Testis (tissue), 3 donors: Measurements from ENCODE around the gene NPAS3. TPM values are rescaled to one million over a fixed set of nuclear protein-coding genes. Genes with fewer than 3 reads are reported as not detected.

Experiments
- DNase-seq: peaks from one replicate; pipeline ENCODE4 v3.0.0-alpha.2; 2019
- H3K27ac ChIP-seq, 2 donors: fragments of 200-600 bp; sonication (generic); one replicate each; pipeline ENCODE4 v1.5.1; 2019
- H3K27me3 ChIP-seq: fragments of 200-600 bp; sonication (generic); one replicate; pipeline ENCODE4 v1.5.1; 2019
- H3K36me3 ChIP-seq: fragments of 200-600 bp; sonication (generic); one replicate; pipeline ENCODE4 v1.5.1; 2017; ENCODE audit warnings: low read depth; ENCODE audit errors: missing control alignments
- H3K4me1 ChIP-seq: fragments of 200-600 bp; sonication (generic); one replicate; pipeline ENCODE4 v1.5.1; 2019
- H3K4me3 ChIP-seq, 2 donors: fragments of 200-600 bp; sonication (generic); one replicate each; pipeline ENCODE4 v1.5.1; 2017 to 2019
- H3K9me3 ChIP-seq: fragments of 200-600 bp; sonication (generic); one replicate; pipeline ENCODE4 v1.5.1; 2017
- POLR2A ChIP-seq: fragments of 450-650 bp; IDR thresholded peaks from one replicate; pipeline ENCODE4 v1.6.1; 2017; ENCODE audit warnings: antibody characterized with exemption, mild to moderate bottlenecking, moderate library complexity
- WGBS, 2 donors: methylation state at CpG; one replicate each; pipeline ENCODE4 v1.1.5; 2018; 5-methylcytosine and 5-hydroxymethylcytosine counted together
- intact Hi-C: fragments of 100-400 bp; cut with DNase I; formaldehyde crosslinking; loops from one replicate; pipeline ENCODE4 v1.15.1; 2023; ENCODE audit warnings: low total_unique reads
- polyA plus RNA-seq: library from polyadenylated mRNA; stranded (reverse); fragments of 350-450 nt; fragmentation: Illumina TruSeq; extraction: RNeasy Lipid Tissue Mini Kit (QIAGEN cat#74804); gene quantifications from one replicate; pipeline ENCODE4 v1.2.3, GENCODE V29; 2014; ENCODE audit warnings: low read depth, low replicate concordance; ENCODE audit not compliant: insufficient read depth
- total RNA-seq, 2 donors: library from RNA; depleted of rRNA; stranded (reverse); fragments of >200 nt; gene quantifications; one replicate each; pipeline ENCODE4 v1.2.3, GENCODE V29; 2016
- TF ChIP-seq, protein P1 (sequence below), 3 experiments: fragments of 450-650 bp in 2 of 3; fragments of 200-600 bp in 1 of 3; sonication (generic) in 1 of 3; IDR thresholded peaks; one replicate each; pipeline ENCODE4 v1.5.1; 2016 to 2019; ENCODE audit warnings: antibody characterized with exemption in 3 of 3, mild to moderate bottlenecking in 2 of 3, moderate library complexity in 1 of 3

Gene NPAS3
- total and polyA plus RNA-seq, 3 donors from 2014 or later = 1.1 to 3.7 (median 1.8) TPM

DNA sequence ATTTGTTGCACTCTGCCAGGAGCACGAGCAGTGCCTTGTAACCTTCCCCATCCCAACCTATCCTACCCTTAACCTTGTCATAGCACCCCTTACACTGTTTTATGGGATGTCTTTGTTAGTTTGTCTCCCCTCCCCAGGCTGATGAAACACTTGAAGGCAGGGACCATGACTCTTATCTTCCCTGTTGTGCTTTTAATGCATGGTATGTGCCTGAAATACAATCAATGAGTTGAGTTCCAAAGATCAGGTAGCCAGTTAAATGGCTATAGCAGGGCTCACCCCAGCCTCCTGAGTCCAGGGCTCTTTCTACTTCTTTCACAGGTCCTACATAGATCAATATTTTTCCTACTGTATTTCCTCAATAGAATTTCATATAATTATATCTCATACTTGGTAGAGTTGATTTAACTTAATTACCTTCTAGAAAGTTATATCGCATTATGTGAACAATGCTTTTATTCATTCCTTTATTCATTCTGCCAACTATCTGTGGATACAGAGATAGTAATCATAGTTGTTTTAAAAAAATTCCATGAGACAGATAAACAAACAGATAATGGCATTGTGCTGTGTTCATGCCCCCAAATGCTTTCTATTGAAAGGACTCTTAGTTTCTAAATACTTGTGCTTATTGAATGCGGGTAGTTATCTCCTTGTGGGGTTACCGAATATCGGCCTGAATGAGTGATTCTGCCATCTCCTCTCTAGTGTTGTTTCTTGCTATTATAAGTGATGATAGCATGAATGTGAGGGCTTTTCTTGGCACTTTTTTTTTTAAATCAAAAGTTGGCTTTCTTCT lies 347.4 kb downstream of the NPAS3 start:
- Histone ChIP-seq H3K27me3 (no peaks in the 10 kb centered on the region), H3K4me3 (no peak overlapping the region), H3K36me3 (no peaks in the 10 kb centered on the region), H3K9me3 (no peaks in the 10 kb centered on the region), H3K4me1 (no peaks in the 10 kb centered on the region), H3K27ac (no peak overlapping the region)
- DNase-seq = no peak
- 93 to 98% methylated on average over 5 of the region's 5 CpGs for WGBS, 2 donors
- intact Hi-C loops = no loop called here
- no peak for TF ChIP-seq POLR2A
- TF ChIP-seq, protein P1, sequence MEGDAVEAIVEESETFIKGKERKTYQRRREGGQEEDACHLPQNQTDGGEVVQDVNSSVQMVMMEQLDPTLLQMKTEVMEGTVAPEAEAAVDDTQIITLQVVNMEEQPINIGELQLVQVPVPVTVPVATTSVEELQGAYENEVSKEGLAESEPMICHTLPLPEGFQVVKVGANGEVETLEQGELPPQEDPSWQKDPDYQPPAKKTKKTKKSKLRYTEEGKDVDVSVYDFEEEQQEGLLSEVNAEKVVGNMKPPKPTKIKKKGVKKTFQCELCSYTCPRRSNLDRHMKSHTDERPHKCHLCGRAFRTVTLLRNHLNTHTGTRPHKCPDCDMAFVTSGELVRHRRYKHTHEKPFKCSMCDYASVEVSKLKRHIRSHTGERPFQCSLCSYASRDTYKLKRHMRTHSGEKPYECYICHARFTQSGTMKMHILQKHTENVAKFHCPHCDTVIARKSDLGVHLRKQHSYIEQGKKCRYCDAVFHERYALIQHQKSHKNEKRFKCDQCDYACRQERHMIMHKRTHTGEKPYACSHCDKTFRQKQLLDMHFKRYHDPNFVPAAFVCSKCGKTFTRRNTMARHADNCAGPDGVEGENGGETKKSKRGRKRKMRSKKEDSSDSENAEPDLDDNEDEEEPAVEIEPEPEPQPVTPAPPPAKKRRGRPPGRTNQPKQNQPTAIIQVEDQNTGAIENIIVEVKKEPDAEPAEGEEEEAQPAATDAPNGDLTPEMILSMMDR (IDR thresholded peaks at IDR 0.05) = no peak

DNA sequence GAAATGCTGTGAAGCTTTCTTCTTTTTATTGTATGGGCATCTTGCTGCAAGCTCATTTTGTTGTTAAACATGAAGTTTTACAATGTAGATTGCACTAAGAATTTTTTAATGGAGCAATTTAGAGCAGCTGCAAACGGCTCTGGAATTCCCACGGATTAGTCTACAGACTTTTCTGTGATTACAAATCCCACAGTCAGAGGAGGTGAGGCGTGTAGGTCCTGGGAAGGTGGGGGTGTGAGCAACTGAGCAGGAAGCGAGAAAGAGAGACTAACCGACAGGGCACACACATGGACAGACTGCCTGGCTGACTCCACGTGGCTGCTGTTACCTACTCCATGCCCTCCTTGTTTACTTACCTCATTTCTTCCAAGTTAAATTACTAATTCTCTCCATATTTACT lies 348.5 kb downstream of the NPAS3 start:
- H3K27me3 ChIP-seq = no peaks in the 10 kb centered on the region
- intact Hi-C loops = no loop called here

DNA sequence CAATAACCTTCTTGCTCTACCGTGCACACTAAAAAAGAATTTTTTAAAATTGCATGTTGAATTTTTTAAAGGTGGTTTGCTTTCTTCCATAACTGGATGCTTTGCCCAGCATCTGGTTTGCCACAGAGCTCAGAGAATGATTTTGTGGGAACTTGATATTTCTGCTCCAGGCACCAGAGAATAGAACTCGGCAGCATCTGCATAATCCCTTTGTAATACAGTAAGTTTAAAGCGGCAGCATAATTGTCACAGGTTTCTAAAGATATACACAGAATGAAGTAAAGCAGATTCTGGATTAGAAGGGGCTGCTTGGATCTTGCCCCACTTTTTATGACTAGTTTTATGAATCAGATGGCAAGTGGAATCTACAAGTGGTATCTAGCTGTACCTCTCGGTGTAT lies 352.0 kb downstream of the NPAS3 start:
- Histone ChIP-seq H3K4me3 (no peak overlapping the region), H3K36me3 (no peaks in the 10 kb centered on the region), H3K9me3 (no peaks in the 10 kb centered on the region), H3K4me1 (no peaks in the 10 kb centered on the region), H3K27me3 (no peaks in the 10 kb centered on the region), H3K27ac (no peak overlapping the region)
- TF ChIP-seq POLR2A = no peak
- TF ChIP-seq, protein P1 (IDR thresholded peaks at IDR 0.05) = no peak
- no peak for DNase-seq
- 74 to 82% methylated on average over 4 of the region's 4 CpGs for WGBS, 2 donors
- intact Hi-C loops = no loop called here

More for the DNA sequence above, 348.5 kb downstream of the NPAS3 start:
- TF ChIP-seq, protein P1 (IDR thresholded peaks at IDR 0.05) = no peak
- no peak for TF ChIP-seq POLR2A
- no peak overlapping the region for H3K27ac ChIP-seq
- H3K36me3 ChIP-seq = no peaks in the 10 kb centered on the region
- no peaks in the 10 kb centered on the region for H3K9me3 ChIP-seq
- no peaks in the 10 kb centered on the region for H3K4me1 ChIP-seq
- no peak overlapping the region for H3K4me3 ChIP-seq
- no peak for DNase-seq
- WGBS, 2 donors = 47 to 48% methylated on average over 6 of the region's 6 CpGs

DNA sequence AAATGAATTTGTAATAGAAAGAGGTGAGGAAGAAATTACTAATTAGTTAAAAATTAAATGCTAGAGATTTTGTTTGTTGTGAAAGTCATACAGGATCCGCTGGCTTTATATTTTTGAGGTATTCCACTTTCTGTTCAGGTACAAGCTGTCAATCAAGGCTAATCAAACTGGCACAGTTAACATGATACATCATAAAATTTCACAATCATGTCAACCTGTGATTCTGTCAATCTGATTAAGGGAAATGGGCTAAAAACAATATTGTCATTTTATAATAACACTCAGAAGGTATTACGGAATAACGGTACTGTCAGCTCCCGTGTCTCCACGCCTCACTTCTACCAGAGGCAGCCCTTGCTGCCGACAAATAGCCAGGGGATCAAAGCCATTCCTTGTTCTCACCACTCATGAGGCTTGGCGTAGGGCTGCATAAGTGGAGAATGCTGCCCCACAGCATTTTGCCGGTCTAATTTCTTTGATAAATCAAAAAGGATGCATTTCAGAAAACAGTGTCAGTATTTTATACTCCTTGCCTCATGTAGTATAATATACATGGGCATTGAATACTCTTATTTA lies 352.9 kb downstream of the NPAS3 start:
- Histone ChIP-seq H3K27me3 (no peaks in the 10 kb centered on the region), H3K9me3 (no peaks in the 10 kb centered on the region), H3K4me3 (no peak overlapping the region), H3K27ac (no peak overlapping the region), H3K36me3 (no peaks in the 10 kb centered on the region), H3K4me1 (no peaks in the 10 kb centered on the region)
- no peak for DNase-seq
- TF ChIP-seq, protein P1 (IDR thresholded peaks at IDR 0.05) = no peak
- TF ChIP-seq POLR2A = no peak
- 89 to 94% methylated on average over 8 of the region's 8 CpGs for WGBS, 2 donors
- intact Hi-C loops = no loop called here

DNA sequence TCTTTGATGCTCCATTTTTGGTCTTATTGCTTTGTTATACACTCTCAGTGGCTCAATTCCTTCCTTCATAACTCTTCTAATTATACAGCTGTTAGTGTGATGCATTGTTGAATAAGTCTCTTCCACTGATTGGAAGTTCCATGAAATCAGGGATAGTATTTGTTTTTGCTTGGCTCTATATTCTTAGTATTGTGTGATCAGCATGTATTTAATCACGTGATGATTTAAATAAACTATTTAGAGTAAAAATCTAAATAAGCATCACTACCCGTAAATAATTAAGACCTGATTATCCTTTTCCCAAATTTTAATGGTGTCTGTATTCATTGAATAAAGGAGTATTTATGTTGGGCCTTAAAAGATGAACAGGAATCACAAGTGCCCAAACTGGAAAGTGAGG lies 355.7 kb downstream of the NPAS3 start:
- Histone ChIP-seq H3K27ac (no peak overlapping the region), H3K9me3 (no peaks in the 10 kb centered on the region), H3K27me3 (no peaks in the 10 kb centered on the region), H3K36me3 (no peaks in the 10 kb centered on the region), H3K4me1 (no peaks in the 10 kb centered on the region), H3K4me3 (no peak overlapping the region)
- 91 to 100% methylated on average over 2 of the region's 2 CpGs for WGBS, 2 donors
- intact Hi-C loops = no loop called here
- DNase-seq = no peak
- TF ChIP-seq POLR2A = no peak
- TF ChIP-seq, protein P1 (IDR thresholded peaks at IDR 0.05) = no peak
